ENCODE results near the gene SLC12A7.
"Not testable (repeated sequence)": the region's sequence is repeated elsewhere in the genome, so short reads cannot be mapped to it uniquely, and the experiment has no call there.

The SLC12A7 gene

GRCh38 chr5:1003296-1003937 lies 108.4 kb downstream of the SLC12A7 start:
- DNase-seq: peak; percentile 97

- no peak for DNase-seq
Observed at GRCh38 chr5:1002836-1003235, 109.0 kb downstream of the SLC12A7 start.

- DNase-seq: no peak
Observed at GRCh38 chr5:1002271-1002546, 109.7 kb downstream of the SLC12A7 start.

DNA sequence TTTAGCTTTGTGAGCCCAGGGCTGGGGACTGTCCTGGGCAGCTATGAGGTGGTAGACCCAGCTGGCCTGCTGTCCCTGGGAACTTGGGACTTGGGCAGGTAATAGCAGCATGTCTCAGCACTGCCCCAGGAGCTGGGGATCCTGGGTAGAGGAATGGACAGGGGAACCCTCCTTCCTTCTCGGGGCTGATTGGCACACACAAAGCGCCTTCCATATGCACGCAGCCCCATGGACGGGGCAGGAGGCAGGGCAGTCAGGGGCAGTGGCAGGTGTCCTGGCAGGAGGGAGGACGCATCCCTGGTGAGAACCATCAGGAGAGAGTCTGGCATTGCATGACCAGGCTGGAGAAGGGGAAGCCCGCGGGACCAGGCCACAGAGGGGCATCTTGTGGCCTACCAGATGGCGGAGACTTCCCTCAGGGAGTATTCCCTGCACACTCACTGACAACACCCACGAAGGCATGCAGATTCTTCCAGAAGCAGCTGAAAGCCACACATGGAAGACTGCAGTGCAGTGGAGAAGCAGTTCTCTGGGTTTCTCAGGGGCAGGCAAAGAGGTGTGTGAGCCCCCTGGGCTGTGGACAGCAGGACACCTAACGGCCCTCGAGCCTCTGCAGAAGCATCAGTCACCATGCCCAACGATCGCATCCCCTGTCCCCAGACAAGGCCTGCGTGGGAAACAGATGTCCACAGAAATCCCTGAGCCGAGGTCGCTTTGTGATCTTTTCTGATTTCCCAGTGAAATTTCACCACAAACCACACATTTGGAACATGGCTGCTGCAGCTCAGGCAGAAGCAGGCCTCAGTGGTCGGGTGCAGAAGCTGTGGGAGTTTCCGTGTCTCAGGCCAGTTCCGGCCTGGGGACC lies 110.2 kb downstream of the SLC12A7 start:
- DNase-seq: no peak

DNA sequence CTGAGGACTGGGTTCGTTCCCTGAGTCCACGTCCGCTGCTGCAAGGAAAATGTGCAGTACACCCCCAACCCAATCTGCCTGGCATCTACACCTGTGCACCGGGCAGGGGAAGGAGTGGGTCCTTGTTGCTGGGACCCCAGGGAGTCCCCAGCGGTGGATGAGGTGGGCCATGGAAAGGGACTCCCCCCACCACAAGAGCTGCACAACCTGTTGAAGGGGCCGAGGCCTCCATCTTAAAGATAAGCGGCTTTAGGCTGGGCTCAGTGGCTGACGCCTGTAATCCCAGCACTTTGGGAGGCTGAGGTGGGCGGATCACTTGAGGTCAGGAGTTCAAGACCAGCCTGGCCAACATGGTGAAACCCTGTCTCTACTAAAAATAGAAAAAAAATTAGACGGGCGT lies 111.0 kb downstream of the SLC12A7 start:
- not testable (repeated sequence) for DNase-seq

Data from NCI-H2227 treated with DMSO at 0.1 percent for 48 hours (cell line).